ENCODE data around the gene TOMM70.
"Not testable (repeated sequence)": the region's sequence is repeated elsewhere in the genome, so short reads cannot be mapped to it uniquely, and the experiment has no call there.

The TOMM70 gene

DNA sequence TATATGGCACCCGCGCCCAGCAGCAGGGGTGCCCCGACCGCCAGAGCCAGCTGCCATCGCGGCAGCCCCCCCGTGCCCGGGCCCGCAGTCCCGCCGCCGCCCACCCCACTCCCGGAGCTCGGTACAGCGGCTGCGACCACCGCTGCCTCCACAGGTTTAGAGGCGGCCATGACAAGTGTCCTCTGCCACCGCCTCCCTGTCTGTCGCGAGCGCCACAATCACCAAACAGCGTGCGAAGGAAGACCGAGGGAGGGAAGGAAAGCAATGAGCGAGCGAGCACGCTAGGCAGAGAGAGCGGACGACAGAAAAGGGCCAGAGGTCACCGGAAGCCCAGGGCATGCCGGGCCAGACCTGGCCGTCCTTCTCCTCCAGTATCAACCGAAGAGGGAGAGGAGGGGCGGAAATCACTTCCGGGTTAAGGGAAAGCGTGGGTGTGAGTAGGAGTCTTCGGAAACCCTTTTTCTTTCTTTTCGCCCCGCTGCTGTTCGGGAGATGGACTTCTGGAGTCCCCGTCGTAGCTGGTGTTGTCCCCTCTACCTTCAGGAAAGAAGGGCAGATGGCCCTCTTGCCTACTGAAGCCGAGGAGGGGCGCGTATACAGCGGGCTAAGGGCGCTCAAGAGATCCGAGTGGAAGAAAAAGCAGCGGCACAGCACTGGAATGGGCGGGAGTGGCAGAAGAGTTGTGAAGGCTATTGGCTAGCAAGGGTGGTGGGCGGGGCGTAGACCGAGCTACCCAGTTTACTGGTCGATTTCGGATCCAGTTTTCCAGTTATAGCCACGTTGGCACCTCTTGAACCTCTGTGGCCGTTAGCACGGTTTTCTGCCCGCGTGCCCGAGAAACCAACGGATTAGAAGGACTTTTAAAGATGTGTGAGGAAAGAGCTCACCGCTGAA, at the start of gene TOMM70, which contains the start of gene LNP1:
Gene TOMM70 (minus strand): TSS at position 310 of the 894 bp plus-strand sequence. CDS start 140 bp downstream, at position 170.
Gene LNP1 (plus strand): TSS at position 760 of the 894 bp plus-strand sequence. CDS start 28,191 bp downstream, outside the sequence.
- peak; percentile 86 for DNase-seq (ENCODE audit: low read depth, low spot score)

GRCh38 chr3:100449214-100449613, 48.3 kb upstream of the TOMM70 start:
- no peak for DNase-seq (ENCODE audit: low read depth, low spot score)

DNA sequence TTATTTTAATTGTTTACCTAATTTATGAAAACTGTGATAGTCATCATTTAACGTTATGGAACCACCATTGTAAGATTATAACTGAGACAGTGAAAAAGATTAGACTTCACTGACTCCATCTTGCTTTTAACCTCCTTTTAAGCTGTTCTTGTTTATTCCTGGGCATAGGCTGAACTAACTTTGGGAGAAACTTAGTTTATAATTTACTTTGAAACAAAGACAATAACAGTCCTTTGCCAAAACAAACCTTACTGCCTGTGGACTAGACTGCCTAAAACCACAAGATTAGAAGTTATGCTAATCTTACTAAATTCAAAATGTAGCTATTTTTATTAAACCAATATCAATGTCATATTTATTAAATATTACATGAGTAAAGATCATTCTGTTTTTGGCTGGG, 47.2 kb upstream of the TOMM70 start:
- no peak for DNase-seq (ENCODE audit: low read depth, low spot score)

DNA sequence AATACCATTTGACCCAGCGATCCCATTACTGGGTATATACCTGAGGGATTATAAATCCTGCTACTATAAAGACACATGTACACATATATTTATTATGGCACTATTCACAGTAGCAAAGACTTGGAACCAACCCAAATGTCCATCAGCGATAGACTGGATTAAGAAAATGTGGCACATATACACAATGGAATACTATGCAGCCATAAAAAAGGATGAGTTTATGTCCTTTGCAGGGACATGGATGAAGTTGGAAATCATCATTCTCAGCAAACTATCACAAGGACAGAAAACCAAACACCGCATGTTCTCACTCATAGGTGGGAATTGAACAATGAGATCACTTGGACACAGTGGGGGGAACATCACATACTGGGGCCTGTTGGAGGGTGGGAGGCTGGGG, 46.2 kb upstream of the TOMM70 start:
- DNase-seq (ENCODE audit: low read depth, low spot score), result not testable (repeated sequence)

DNA sequence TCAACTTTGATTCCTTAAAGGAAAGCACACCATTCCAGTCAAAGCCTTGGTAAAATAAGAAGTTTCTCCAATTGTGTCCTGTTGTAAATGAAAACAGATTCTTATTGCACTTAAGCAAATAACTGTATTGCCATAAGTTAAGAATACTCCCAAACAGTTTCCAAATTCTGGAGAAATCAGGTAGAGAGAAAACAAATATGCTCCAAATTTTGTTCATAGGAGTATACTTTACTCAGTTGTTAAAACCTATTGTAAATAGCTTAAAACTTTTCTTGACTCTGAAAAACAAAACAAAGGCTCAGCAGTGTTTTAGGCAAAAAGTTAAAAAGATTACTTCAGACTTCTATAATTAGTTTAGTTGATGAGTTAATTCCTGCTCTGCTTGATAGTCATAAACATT, 42.8 kb upstream of the TOMM70 start:
- DNase-seq (ENCODE audit: low read depth, low spot score), result no peak

DNA sequence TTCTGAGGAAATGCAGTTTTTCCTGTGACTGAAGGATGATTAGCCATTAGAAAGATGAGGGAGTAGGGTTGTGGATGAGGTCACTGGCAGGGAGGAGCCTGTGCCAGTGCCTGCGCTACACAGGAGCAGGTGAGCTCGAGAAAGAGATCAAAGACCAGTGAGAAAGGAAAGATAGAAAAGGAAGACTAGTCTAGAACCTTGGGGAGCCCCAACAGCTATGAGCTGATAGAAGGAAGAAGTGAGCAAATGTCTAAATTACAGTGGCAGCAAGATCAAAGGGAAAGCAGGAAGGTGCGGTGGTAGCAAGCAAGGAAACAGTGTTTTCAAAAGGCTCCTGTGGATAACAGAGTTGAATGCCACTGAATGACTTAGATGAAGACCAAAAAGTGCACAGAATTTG, 40.0 kb upstream of the TOMM70 start:
- DNase-seq (ENCODE audit: low read depth, low spot score), result no peak

DNA sequence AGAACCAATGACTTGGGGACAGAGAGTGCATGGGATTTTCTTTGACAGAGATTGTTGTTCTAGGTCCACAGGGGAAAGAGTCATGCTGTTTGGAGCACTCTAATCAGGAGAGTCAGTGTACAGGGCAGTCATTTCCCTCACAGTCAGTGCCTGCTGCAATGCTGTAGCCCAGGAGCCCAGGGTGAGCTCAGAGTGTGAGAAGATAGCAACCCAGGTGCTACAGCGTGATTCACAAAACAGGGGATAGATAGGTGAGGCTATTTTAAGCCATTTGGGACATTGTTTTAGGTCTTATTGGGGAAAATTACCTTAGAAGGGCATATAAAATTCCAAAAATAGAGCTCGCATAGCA, 37.7 kb upstream of the TOMM70 start:
- DNase-seq (ENCODE audit: low read depth, low spot score), result no peak

GRCh38 chr3:100437721-100438622, 37.1 kb upstream of the TOMM70 start:
- DNase-seq (ENCODE audit: low read depth, low spot score), result no peak

GRCh38 chr3:100436951-100437350, 36.1 kb upstream of the TOMM70 start:
- DNase-seq (ENCODE audit: low read depth, low spot score), result no peak

GRCh38 chr3:100429187-100429716, 28.4 kb upstream of the TOMM70 start:
- no peak for DNase-seq (ENCODE audit: low read depth, low spot score)

- DNase-seq (ENCODE audit: low read depth, low spot score), result no peak
Observed at GRCh38 chr3:100427699-100428098, 26.8 kb upstream of the TOMM70 start.

- DNase-seq (ENCODE audit: low read depth, low spot score), result no peak
Observed at GRCh38 chr3:100426067-100426682, 25.3 kb upstream of the TOMM70 start.

- DNase-seq (ENCODE audit: low read depth, low spot score), result no peak
Observed at GRCh38 chr3:100425316-100425715, 24.4 kb upstream of the TOMM70 start.

GRCh38 chr3:100424261-100424660, 23.4 kb upstream of the TOMM70 start:
- no peak for DNase-seq (ENCODE audit: low read depth, low spot score)

GRCh38 chr3:100423611-100424010, 22.7 kb upstream of the TOMM70 start:
- DNase-seq (ENCODE audit: low read depth, low spot score), result no peak

- DNase-seq (ENCODE audit: low read depth, low spot score), result no peak
Observed at GRCh38 chr3:100420885-100421284, 20.0 kb upstream of the TOMM70 start.

DNA sequence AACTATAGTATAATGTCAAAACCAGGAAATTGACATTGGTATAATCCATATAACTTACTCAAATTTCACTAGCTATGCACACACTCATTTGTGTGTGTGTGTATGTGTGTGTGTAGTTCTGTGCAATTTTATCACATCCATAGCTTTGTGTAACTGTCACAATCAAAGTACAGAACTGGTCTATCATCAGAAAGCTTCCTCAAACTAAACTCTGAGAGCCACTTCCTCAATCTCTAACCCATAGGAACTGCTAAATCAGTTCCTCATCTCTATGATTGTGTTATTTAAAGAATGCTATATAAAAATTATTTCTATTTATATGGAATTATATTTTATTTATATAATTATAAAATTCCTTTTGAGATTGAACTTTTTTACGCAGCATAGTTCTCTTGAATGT, 18.5 kb upstream of the TOMM70 start:
- no peak for DNase-seq (ENCODE audit: low read depth, low spot score)

GRCh38 chr3:100416863-100417262, 16.0 kb upstream of the TOMM70 start:
- no peak for DNase-seq (ENCODE audit: low read depth, low spot score)

DNA sequence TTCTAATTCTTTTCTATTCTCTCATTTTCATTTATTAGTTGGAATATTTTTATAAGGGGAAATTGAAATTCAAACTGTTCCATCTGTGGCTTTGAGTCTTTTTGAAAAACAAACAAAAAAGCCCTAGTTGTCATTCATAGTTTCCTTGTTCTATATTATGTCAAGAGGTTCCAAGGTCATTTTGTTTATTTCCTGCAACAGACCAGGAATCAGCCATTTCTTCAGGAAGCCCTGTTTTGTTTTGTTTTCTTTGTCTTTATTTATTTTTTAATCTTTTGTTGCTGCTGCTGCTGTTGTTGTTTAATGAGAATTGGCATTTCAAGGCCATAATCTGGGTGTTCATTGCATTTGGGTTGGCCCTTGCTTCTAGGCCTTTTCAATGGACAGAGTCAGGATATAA, 15.3 kb upstream of the TOMM70 start:
- no peak for DNase-seq (ENCODE audit: low read depth, low spot score)

GRCh38 chr3:100413613-100414012, 12.7 kb upstream of the TOMM70 start:
- DNase-seq (ENCODE audit: low read depth, low spot score), result no peak

DNA sequence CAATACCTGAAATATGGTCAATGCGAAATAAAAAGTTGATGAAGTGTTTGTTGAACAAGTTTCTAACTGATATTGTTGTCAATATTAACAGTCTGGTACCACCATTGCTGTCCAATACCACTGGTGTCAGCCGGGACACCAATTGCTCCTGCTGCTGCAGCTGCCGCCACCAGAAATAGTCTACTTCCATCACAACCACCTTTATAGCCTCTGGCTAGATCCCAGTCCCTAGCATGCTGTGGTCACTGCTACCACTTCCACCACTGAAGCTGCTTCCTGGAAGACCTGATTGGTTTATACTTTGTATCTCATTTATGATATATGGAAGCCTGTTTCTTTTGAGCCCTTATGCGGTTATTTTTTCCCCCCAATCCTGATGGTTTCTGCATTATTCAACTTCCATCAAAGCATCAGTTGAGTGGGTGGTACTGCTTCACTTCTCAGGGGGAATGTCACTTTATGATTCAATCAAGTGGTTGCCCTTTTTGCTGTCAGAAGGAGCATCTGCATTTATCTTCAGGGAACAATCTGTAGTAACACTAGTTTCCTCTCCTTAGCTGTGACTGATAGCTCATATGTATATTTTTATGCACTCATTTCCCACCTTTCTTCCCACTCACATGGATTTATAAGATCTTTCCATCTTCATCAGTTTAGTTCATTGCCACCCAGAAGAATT, 12.2 kb upstream of the TOMM70 start:
- DNase-seq (ENCODE audit: low read depth, low spot score), result no peak

Measured in activated CD4-positive, CD25-positive, alpha-beta regulatory T cell treated with anti-CD3 and anti-CD28 coated beads, Interleukin-2, amount 50 U/mL, for 16 hours (primary cell).